PFSK-1 (cell line): ENCODE measurements around the gene HSD17B4. TPM values are rescaled to one million over a fixed set of nuclear protein-coding genes. Genes with fewer than 3 reads are reported as not detected.

ENCODE experiments used
- FOXP2 ChIP-seq: optimal IDR thresholded peaks from 2 replicates; pipeline ENCODE3; 2011; ENCODE audit warnings: borderline replicate concordance, control low read depth, inconsistent platforms; ENCODE audit not compliant: insufficient read depth; ENCODE audit errors: extremely low read length, extremely low read depth
- POLR2AphosphoS5 ChIP-seq: IDR thresholded peaks from 2 replicates; pipeline ENCODE4 v1.6.1; 2012; ENCODE audit warnings: low read depth, mild to moderate bottlenecking, control low read depth, low read length, moderate library complexity
- SIN3A ChIP-seq: IDR thresholded peaks from 2 replicates; pipeline ENCODE4 v1.6.1; 2012; ENCODE audit warnings: mild to moderate bottlenecking, low read length, moderate library complexity, borderline replicate concordance; ENCODE audit not compliant: insufficient read depth
- TAF1 ChIP-seq: IDR thresholded peaks from 2 replicates; pipeline ENCODE4 v1.6.1; 2012; ENCODE audit warnings: low read length, control low read depth, borderline replicate concordance; ENCODE audit not compliant: insufficient read depth
- polyA plus RNA-seq: library from polyadenylated mRNA; unstranded; fragments of >200 nt; gene quantifications from one replicate; pipeline ENCODE4 v1.2.1, GENCODE V29; 2012; ENCODE audit warnings: low read depth, missing spikeins; ENCODE audit not compliant: insufficient read length
- TF ChIP-seq, protein P1 (sequence below), 2 experiments: IDR thresholded peaks; 2 replicates each; pipeline versions ENCODE4 v1.6.1 to v1.8.0; 2011 to 2012; ENCODE audit warnings: low read depth in 2 of 2, low read length in 2 of 2, control low read depth in 1 of 2, inconsistent platforms in 1 of 2, mild to moderate bottlenecking in 1 of 2, moderate library complexity in 1 of 2; ENCODE audit not compliant: insufficient read depth in 1 of 2

HSD17B4 gene, protein sequence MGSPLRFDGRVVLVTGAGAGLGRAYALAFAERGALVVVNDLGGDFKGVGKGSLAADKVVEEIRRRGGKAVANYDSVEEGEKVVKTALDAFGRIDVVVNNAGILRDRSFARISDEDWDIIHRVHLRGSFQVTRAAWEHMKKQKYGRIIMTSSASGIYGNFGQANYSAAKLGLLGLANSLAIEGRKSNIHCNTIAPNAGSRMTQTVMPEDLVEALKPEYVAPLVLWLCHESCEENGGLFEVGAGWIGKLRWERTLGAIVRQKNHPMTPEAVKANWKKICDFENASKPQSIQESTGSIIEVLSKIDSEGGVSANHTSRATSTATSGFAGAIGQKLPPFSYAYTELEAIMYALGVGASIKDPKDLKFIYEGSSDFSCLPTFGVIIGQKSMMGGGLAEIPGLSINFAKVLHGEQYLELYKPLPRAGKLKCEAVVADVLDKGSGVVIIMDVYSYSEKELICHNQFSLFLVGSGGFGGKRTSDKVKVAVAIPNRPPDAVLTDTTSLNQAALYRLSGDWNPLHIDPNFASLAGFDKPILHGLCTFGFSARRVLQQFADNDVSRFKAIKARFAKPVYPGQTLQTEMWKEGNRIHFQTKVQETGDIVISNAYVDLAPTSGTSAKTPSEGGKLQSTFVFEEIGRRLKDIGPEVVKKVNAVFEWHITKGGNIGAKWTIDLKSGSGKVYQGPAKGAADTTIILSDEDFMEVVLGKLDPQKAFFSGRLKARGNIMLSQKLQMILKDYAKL
- 112 TPM for polyA plus RNA-seq

- TF ChIP-seq, protein P1, sequence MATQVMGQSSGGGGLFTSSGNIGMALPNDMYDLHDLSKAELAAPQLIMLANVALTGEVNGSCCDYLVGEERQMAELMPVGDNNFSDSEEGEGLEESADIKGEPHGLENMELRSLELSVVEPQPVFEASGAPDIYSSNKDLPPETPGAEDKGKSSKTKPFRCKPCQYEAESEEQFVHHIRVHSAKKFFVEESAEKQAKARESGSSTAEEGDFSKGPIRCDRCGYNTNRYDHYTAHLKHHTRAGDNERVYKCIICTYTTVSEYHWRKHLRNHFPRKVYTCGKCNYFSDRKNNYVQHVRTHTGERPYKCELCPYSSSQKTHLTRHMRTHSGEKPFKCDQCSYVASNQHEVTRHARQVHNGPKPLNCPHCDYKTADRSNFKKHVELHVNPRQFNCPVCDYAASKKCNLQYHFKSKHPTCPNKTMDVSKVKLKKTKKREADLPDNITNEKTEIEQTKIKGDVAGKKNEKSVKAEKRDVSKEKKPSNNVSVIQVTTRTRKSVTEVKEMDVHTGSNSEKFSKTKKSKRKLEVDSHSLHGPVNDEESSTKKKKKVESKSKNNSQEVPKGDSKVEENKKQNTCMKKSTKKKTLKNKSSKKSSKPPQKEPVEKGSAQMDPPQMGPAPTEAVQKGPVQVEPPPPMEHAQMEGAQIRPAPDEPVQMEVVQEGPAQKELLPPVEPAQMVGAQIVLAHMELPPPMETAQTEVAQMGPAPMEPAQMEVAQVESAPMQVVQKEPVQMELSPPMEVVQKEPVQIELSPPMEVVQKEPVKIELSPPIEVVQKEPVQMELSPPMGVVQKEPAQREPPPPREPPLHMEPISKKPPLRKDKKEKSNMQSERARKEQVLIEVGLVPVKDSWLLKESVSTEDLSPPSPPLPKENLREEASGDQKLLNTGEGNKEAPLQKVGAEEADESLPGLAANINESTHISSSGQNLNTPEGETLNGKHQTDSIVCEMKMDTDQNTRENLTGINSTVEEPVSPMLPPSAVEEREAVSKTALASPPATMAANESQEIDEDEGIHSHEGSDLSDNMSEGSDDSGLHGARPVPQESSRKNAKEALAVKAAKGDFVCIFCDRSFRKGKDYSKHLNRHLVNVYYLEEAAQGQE (IDR thresholded peaks at IDR 0.05; ENCODE audit: insufficient read depth in 1 of 2, low read depth in 2 of 2, low read length in 2 of 2) = no peak
- peak; percentile 90 for TF ChIP-seq POLR2AphosphoS5
- no peak for TF ChIP-seq FOXP2
- TF ChIP-seq TAF1 = peak; percentile 51; the same call in 1 of the 2 replicates
Measured at GRCh38 chr5:119452373-119453039, at the start of gene HSD17B4. HSD17B4 (plus strand) TSS chr5:119452497; CDS start chr5:119452576, 79 bp downstream.

DNA sequence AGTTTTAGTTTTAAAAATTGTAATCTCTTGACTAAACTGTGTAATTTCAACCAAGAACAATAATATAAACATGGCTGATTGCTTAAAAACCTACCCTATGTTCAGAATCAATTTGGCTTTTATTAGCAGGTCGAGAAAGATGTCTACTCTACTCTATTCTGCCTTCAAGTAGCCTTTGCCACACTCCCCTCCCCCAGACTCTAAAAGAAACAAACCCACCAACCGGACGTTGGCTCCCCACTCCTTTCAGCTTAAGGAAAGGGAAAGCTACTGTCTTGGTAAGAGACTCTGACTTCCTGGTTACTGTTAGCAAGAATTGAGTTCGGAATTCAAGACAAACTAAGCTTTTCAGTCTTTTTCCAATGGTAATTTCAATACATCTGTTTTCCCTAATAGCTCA lies 49.7 kb upstream of the HSD17B4 start:
- TF ChIP-seq POLR2AphosphoS5 = no peak
- TF ChIP-seq TAF1 = no peak
- TF ChIP-seq FOXP2 = no peak
- TF ChIP-seq, protein P1 (IDR thresholded peaks at IDR 0.05; ENCODE audit: insufficient read depth in 1 of 2, low read depth in 2 of 2, low read length in 2 of 2) = no peak
- no peak for TF ChIP-seq SIN3A

GRCh38 chr5:119404033-119404432 lies 48.3 kb upstream of the HSD17B4 start:
- TF ChIP-seq POLR2AphosphoS5 (no peak), SIN3A (no peak), TAF1 (no peak), FOXP2 (no peak)
- TF ChIP-seq, protein P1 (IDR thresholded peaks at IDR 0.05; ENCODE audit: insufficient read depth in 1 of 2, low read depth in 2 of 2, low read length in 2 of 2) = no peak

DNA sequence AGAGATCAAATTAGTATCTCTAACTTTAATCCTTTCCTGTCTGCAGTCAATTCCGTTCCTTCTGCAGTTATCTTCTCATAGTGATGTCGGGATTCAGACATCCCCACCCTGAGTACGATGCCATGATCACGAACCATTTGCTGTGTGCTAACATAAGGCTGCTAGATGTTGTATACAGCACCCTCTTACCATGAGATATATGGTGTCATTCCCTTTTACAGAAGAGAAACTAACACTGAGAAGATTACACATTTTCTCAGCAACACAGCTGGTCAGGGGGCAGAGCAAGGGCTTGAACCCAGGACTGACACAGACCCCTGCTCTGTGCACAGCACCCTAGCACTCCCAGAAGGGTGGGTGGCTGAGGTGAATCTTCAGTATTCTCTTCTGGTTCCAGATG lies 46.9 kb upstream of the HSD17B4 start:
- no peak for TF ChIP-seq SIN3A
- TF ChIP-seq, protein P1 (IDR thresholded peaks at IDR 0.05; ENCODE audit: insufficient read depth in 1 of 2, low read depth in 2 of 2, low read length in 2 of 2) = no peak
- no peak for TF ChIP-seq TAF1
- no peak for TF ChIP-seq POLR2AphosphoS5
- TF ChIP-seq FOXP2 = no peak
